ENCODE data around the gene TMEM129. TPM values are rescaled to one million over a fixed set of nuclear protein-coding genes. Genes with fewer than 3 reads are reported as not detected.

TMEM129 gene
- total RNA-seq, result 10 to 100 TPM; 16.2 to 18.1 TPM

DNA sequence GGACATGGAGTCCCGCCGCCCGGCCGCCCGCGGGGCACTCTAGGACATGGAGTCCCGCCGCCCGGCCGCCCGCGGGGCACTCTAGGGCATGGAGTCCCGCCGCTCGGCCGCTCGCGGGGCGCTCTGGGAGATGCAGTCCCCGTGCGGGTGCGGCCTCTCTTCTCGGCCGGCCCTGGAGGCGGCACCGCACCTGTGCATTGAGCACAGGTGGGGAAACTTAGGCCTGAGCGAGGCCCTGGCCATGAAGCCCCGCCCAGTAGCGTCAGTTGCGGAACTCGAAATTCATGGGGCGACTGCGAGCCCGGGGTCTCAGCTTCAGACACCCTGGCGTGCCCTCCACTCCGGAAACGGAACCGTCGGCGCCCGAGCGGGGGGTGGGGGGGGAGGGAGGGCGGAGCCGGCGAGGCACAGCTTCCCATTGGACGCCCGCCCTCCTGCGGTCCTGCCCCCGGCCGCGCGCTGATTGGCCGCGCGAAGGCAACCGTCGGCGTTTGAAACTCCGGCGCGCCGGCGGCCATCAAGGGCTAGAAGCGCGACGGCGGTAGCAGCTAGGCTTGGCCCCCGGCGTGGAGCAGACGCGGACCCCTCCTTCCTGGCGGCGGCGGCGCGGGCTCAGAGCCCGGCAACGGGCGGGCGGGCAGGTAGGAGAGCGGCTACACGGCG is at the start of gene TMEM129, which contains the start of gene TACC3:
Gene TMEM129, minus strand, starts transcription at position 321 of the 663 bp plus-strand sequence. CDS start 486 bp downstream, outside the sequence.
Gene TACC3, plus strand, starts transcription at position 519 of the 663 bp plus-strand sequence. CDS start 1,901 bp downstream, outside the sequence.
- Mint-ChIP-seq H3K9me3 (no peaks in the 10 kb centered on the region), H3K4me3 (peak within 1 kb of the TSS; percentile 89), H3K4me1 (ENCODE audit: low read depth) (peaks cover 52% of the 10 kb centered on the region), H3K27ac (peak within 1 kb of the TSS; percentile 99), H3K27me3 (no peaks in the 10 kb centered on the region), H3K36me3 (peaks cover 44% of the 10 kb centered on the region)
- intact Hi-C loops (cut with micrococcal nuclease), result loop anchor here (1.0 to 5.0 kb wide), 4 partner anchors 9 to 696 kb away; partner anchors contain the start of genes CFAP99, LETM1, SLBP and UVSSA
- ChIA-PET POLR2A (interaction anchor here (0.7 to 5.0 kb wide), 7 partner anchors 9 to 789 kb away, joined by 3 to 56 read pairs (median 4); partner anchors contain the start of genes GAK, SLBP and TMEM175), CTCF (interaction anchor here (1.1 to 3.3 kb wide), 4 partner anchors 9 to 28 kb away, joined by 3 to 20 read pairs (median 12); partner anchors contain the start of gene SLBP)
- peak; percentile 97 for DNase-seq

DNA sequence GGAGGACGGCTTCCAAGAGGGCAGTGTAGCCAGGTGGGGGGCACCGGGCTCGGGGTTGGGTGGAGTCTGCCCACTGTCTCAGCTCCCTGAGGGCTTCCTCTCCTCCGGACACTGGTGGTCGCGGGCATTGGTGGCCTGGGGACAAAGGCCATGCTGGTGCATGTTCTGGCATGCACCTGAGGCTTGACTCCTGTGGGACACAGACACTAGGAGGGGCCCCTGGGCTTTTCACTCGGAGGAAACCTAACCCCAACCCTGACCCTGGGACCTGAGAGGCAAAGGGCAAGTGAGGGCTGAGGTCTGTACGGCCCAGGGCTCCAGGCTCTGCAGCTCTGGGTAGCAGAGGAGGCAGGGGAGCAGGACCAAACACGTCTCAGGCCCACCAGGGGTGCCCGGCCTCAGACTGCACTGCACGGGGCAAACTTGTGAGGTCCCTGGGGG is 49.7 kb upstream of the TMEM129 start:
- no peak overlapping the region for H3K4me3 Mint-ChIP-seq
- no peak for DNase-seq
- H3K4me1 Mint-ChIP-seq (ENCODE audit: low read depth), result peaks cover 2% of the 10 kb centered on the region
- H3K36me3 Mint-ChIP-seq, result no peaks in the 10 kb centered on the region
- H3K27ac Mint-ChIP-seq, result no peak overlapping the region
- intact Hi-C loops (cut with micrococcal nuclease), result no loop called here
- POLR2A ChIA-PET, result no interaction called here
- H3K9me3 Mint-ChIP-seq, result no peaks in the 10 kb centered on the region
- CTCF ChIA-PET, result no interaction called here
- peaks cover 3% of the 10 kb centered on the region for H3K27me3 Mint-ChIP-seq

DNA sequence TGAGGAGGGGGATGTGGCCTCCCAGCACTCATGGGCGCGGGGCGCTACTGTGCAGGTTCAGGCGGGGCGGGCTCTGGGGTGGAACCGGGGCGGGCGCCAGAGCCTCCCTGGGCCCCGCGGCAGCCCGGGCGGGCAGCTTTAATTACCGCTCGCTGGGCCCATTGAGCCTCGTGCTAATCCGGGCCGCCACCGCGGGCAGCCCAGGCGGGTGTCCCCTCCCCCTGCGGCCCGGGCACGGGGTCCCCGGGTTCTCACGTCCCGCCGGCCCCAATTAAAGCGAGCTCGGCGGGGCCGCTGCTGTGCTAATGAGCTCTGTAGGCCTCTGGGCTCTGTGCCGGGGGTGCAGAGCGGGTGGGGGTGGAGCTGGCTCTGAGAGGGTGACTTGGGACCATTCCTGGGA is 49.1 kb upstream of the TMEM129 start:
- no peak overlapping the region for H3K27ac Mint-ChIP-seq
- no peak overlapping the region for H3K4me3 Mint-ChIP-seq
- ChIA-PET CTCF (no interaction called here), POLR2A (no interaction called here)
- intact Hi-C loops (cut with micrococcal nuclease), result no loop called here
- no peak for DNase-seq
- H3K27me3 Mint-ChIP-seq, result peaks cover 8% of the 10 kb centered on the region
- H3K36me3 Mint-ChIP-seq, result no peaks in the 10 kb centered on the region
- H3K9me3 Mint-ChIP-seq, result no peaks in the 10 kb centered on the region
- peaks cover 2% of the 10 kb centered on the region for H3K4me1 Mint-ChIP-seq (ENCODE audit: low read depth)

DNA sequence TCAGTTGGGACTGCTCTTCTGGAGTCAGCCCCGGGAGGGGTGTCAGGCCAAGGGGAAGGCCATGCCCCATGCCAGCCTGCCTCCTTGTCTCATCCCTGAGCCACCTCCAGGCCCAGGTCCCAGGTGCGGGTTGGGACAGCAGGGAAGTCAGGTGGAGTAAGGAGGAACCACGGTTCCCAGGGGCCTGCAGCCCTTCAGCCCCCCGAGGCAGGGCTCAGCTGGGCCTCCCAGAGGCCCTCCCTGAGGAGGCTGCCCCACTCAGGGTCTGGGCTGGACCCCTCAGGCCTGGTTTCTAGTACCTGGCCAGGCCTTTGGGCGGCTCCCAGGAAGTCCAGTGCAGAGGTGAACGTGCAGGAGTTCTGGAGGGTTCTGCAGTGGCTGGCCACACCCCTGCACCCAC is 48.6 kb upstream of the TMEM129 start:
- no peak overlapping the region for H3K27ac Mint-ChIP-seq
- no peaks in the 10 kb centered on the region for H3K36me3 Mint-ChIP-seq
- H3K27me3 Mint-ChIP-seq, result peaks cover 10% of the 10 kb centered on the region
- POLR2A ChIA-PET, result no interaction called here
- peaks cover 2% of the 10 kb centered on the region for H3K4me1 Mint-ChIP-seq (ENCODE audit: low read depth)
- intact Hi-C loops (cut with micrococcal nuclease), result no loop called here
- DNase-seq, result no peak
- no peaks in the 10 kb centered on the region for H3K9me3 Mint-ChIP-seq
- no peak overlapping the region for H3K4me3 Mint-ChIP-seq
- CTCF ChIA-PET, result no interaction called here

GRCh38 chr4:1768367-1769034 is 47.4 kb upstream of the TMEM129 start:
- POLR2A ChIA-PET, result no interaction called here
- Mint-ChIP-seq H3K27ac (no peak overlapping the region), H3K9me3 (no peaks in the 10 kb centered on the region), H3K4me1 (ENCODE audit: low read depth) (peaks cover 2% of the 10 kb centered on the region), H3K36me3 (no peaks in the 10 kb centered on the region), H3K4me3 (peak overlapping the region; percentile 51), H3K27me3 (peaks cover 16% of the 10 kb centered on the region)
- DNase-seq, result no peak
- intact Hi-C loops (cut with micrococcal nuclease), result no loop called here
- CTCF ChIA-PET, result interaction anchor here (0.9 to 2.4 kb wide), 4 partner anchors 17 to 75 kb away, joined by 3 to 21 read pairs (median 4); no protein-coding TSS in a partner anchor

DNA sequence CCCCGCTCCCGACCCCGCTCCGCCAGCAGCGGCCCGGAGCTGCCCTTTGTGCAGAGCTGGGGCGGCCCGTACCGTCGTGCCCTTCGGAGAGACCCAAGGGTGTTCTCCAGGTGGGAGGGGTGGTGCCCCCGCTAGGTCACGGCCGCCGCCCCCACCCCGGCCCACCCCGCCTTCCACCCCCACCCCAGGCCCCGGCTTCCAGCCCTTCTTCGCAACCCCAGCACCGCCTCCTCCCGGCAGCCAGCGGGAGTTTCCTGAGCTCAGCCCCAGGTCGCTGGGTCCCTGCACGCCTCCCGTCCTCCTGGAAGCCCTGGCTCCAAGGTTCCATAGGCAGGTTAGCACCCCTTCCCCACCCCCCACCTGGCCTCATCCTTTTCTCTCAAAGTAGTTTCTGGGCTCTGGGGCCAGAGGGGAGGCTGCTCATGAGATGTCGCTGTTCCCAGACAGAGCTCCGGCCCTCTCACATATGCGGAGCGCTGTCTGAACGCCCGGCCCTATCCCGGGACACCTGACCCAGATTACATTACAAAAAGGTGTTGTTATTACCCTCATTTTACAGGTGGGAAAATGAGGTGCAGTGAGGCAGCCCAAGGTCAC is 46.7 kb upstream of the TMEM129 start:
- POLR2A ChIA-PET, result no interaction called here
- intact Hi-C loops (cut with micrococcal nuclease), result no loop called here
- CTCF ChIA-PET, result interaction anchor here (0.8 to 2.4 kb wide), 8 partner anchors 9 to 74 kb away, joined by 3 to 21 read pairs (median 4); no protein-coding TSS in a partner anchor

GRCh38 chr4:1767061-1767769 is 46.1 kb upstream of the TMEM129 start:
- Mint-ChIP-seq H3K36me3 (no peaks in the 10 kb centered on the region), H3K4me3 (no peak overlapping the region), H3K9me3 (no peaks in the 10 kb centered on the region), H3K27me3 (peaks cover 19% of the 10 kb centered on the region), H3K27ac (no peak overlapping the region), H3K4me1 (ENCODE audit: low read depth) (peaks cover 2% of the 10 kb centered on the region)
- ChIA-PET CTCF (interaction anchor here (0.8 to 2.4 kb wide), 8 partner anchors 10 to 74 kb away, joined by 3 to 21 read pairs (median 4); no protein-coding TSS in a partner anchor), POLR2A (no interaction called here)
- intact Hi-C loops (cut with micrococcal nuclease), result no loop called here
- no peak for DNase-seq

More for the DNA sequence above, 46.7 kb upstream of the TMEM129 start:
- peaks cover 2% of the 10 kb centered on the region for H3K4me1 Mint-ChIP-seq (ENCODE audit: low read depth)
- no peak overlapping the region for H3K4me3 Mint-ChIP-seq
- H3K27ac Mint-ChIP-seq, result no peak overlapping the region
- no peaks in the 10 kb centered on the region for H3K9me3 Mint-ChIP-seq
- peaks cover 16% of the 10 kb centered on the region for H3K27me3 Mint-ChIP-seq
- H3K36me3 Mint-ChIP-seq, result no peaks in the 10 kb centered on the region
- DNase-seq, result peak; percentile 54

- POLR2A ChIA-PET, result no interaction called here
- Mint-ChIP-seq H3K4me1 (ENCODE audit: low read depth) (no peaks in the 10 kb centered on the region), H3K36me3 (no peaks in the 10 kb centered on the region), H3K27ac (no peak overlapping the region), H3K4me3 (no peak overlapping the region), H3K27me3 (peaks cover 18% of the 10 kb centered on the region), H3K9me3 (no peaks in the 10 kb centered on the region)
- intact Hi-C loops (cut with micrococcal nuclease), result no loop called here
- DNase-seq, result no peak
- CTCF ChIA-PET, result interaction anchor here (0.7 kb wide), 1 partner anchor 133 kb away, joined by 3 read pairs; no protein-coding TSS in a partner anchor
Observed at GRCh38 chr4:1766106-1767060, 45.3 kb upstream of the TMEM129 start.

DNA sequence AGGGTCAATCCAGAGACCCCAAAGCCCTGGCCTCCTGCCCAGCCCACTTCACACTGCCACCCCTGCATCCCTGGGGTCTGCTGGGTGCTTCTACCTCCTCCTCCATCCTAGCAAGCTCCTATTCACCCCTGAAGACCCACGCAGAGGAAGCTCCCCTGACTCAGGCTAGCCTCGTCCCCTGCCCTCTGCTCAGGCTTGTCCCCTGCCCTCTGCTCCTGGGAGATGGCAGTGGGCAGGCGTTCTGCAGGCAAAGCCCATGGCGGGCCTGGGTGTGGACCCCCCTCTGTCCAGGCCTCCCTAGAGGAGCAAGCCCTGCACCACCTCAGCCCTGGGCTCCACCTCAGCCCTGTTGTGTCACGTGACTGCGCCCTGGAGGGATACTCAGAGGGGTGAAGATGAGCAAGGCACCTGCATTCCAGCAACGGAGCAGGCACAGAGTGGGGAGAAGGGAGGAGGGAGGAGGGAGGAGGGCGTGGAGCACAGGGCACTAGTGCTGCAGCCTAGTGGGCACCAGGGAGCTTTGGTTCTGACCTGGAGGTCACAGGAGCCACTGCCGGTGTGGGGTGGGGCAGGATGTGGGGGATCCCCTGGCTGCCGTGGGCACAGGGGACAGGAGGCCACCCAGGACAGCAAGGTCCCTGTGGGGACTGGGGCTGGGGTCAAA is 44.4 kb upstream of the TMEM129 start:
- no peaks in the 10 kb centered on the region for H3K9me3 Mint-ChIP-seq
- POLR2A ChIA-PET, result no interaction called here
- intact Hi-C loops (cut with micrococcal nuclease), result no loop called here

GRCh38 chr4:1764670-1765069 is 43.5 kb upstream of the TMEM129 start:
- no peak for DNase-seq
- Mint-ChIP-seq H3K4me1 (ENCODE audit: low read depth) (no peaks in the 10 kb centered on the region), H3K27me3 (peaks cover 18% of the 10 kb centered on the region), H3K9me3 (no peaks in the 10 kb centered on the region), H3K4me3 (no peak overlapping the region), H3K36me3 (no peaks in the 10 kb centered on the region), H3K27ac (no peak overlapping the region)
- ChIA-PET CTCF (interaction anchor here (0.7 kb wide), 1 partner anchor 1432 kb away, joined by 3 read pairs; no protein-coding TSS in a partner anchor), POLR2A (no interaction called here)
- intact Hi-C loops (cut with micrococcal nuclease), result no loop called here

More for the DNA sequence above, 44.4 kb upstream of the TMEM129 start:
- CTCF ChIA-PET, result no interaction called here
- no peak overlapping the region for H3K27ac Mint-ChIP-seq
- no peaks in the 10 kb centered on the region for H3K36me3 Mint-ChIP-seq
- H3K27me3 Mint-ChIP-seq, result peaks cover 18% of the 10 kb centered on the region
- H3K4me3 Mint-ChIP-seq, result no peak overlapping the region
- H3K4me1 Mint-ChIP-seq (ENCODE audit: low read depth), result no peaks in the 10 kb centered on the region
- no peak for DNase-seq

Data from activated CD4-positive, alpha-beta memory T cell treated with anti-CD3 and anti-CD28 coated beads for 36 hours (primary cell).